Activated CD8-positive, alpha-beta memory T cell treated with anti-CD3 and anti-CD28 coated beads, Interleukin-2, amount 50 U/mL, for 24 hours (primary cell): ENCODE data around the gene MYO5A.
"Not testable (repeated sequence)": the region's sequence is repeated elsewhere in the genome, so short reads cannot be mapped to it uniquely, and the experiment has no call there.

Experiments
- DNase-seq: peaks from one replicate; pipeline ENCODE4 v3.0.0-alpha.2; 2020; ENCODE audit errors: extremely low read depth

Gene MYO5A

DNA sequence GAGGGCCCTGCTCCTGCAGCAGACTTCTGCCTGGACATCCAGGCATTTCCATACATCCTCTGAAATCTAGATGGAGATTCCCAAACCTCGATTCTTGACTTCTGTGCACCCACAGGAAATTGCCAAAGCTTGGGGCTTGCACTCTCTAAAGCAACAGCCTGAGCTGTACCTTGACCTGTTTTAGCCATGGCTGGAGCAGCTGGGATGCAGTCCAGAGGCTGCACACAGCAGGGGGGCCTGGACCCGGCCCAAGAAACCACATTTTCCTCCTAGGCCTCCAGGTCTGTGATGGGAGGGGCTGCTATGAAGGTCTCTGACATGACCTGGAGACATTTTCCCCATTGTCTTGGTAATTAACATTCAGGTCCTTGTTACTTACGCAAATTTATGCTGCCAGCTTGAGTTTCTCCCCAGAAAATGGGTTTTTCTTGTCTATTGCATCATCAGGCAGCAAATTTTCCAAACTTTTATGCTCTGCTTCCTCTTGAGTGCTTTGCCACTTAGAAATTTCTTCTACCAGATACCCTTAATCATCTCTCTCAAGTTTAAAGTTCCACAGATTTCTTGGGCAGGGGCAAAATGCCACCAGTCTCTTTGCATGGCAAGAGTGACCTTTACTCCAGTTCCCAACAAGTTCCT is 11.8 kb upstream of the MYO5A start:
- no peak for DNase-seq

GRCh38 chr15:52537459-52537858 is 8.8 kb upstream of the MYO5A start:
- DNase-seq = no peak

DNA sequence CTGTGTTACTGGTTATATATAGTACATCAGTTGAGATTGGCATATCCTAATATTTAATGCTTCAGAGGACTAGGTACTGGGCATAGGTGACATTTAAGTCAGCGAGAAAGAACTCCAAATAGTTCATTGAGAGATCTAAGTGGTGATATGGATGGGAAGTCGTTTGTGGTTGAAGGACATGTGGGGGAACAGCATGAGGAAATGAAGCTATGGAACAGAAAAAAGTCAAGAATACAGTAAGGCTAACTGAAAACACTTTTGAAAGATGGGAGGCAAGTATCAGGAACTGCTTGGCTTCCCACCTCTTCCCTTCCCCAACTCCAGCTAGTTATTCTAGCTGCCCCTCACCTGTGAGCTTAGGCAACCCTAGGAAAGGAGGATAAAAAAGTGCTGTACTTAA is 3.7 kb upstream of the MYO5A start:
- DNase-seq = no peak

GRCh38 chr15:52529940-52530339 is 1.3 kb upstream of the MYO5A start:
- DNase-seq = no peak

DNA sequence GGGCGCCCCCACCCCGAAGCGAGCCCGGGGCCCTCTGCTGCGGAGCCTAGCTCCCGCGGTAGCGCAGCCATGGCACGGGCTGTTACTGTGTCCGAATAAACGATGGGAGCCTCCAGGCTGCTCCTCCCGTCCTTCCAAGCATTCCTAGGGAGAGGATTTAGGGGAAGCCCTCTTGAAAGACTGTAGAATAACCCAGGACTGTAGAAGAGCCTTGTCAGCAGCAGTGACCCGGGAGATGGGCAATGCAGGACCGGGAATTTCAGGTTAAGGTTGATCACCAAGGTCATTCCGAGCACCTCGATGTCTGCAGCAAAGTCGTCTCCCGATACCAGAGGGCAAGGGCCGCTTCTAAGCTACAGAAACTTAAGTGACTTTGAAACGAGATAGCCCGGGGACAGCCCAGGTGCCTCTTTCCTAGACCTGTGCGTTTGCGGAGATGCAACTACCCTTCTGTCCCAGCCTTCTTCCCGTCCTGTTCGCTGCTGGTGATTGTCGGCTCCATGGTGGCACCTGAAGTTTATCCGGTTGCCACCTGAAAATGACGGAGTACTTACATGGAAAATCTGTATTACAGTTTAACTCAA is 753 bp upstream of the MYO5A start:
- peak; percentile 7 for DNase-seq

DNA sequence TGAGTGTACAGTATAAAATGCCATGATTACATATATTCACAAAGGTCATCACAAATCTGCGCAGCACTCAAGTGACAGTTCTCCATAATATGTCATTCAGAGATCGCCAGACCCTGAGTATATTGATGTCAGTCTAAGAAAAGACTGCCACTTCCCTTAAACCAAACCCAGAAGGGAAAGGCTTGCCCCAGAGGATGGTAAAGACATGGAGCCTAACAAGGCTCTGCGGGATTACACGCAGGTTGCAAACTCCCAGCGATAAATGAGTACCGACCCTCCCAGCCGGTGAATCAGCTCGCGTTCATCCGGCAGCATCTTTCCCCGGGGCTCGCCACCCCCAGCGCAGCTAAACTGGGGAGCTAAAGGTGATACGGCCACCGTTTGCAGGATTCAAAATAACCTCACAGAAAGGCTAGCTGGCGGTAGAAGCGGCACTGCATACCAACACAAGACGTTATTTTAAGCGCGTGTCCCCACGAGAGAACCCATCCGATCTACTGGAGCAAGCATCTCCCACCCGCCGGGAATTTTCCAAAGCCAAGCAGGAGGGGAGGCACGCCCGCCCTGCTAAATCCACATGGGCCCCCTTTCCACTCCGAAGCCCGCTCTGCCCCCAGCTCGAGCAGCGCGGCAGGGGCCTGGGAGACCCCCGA is 643 bp downstream of the MYO5A start:
- DNase-seq = no peak

- no peak for DNase-seq
Measured at GRCh38 chr15:52527196-52527910, 1.3 kb downstream of the MYO5A start.

DNA sequence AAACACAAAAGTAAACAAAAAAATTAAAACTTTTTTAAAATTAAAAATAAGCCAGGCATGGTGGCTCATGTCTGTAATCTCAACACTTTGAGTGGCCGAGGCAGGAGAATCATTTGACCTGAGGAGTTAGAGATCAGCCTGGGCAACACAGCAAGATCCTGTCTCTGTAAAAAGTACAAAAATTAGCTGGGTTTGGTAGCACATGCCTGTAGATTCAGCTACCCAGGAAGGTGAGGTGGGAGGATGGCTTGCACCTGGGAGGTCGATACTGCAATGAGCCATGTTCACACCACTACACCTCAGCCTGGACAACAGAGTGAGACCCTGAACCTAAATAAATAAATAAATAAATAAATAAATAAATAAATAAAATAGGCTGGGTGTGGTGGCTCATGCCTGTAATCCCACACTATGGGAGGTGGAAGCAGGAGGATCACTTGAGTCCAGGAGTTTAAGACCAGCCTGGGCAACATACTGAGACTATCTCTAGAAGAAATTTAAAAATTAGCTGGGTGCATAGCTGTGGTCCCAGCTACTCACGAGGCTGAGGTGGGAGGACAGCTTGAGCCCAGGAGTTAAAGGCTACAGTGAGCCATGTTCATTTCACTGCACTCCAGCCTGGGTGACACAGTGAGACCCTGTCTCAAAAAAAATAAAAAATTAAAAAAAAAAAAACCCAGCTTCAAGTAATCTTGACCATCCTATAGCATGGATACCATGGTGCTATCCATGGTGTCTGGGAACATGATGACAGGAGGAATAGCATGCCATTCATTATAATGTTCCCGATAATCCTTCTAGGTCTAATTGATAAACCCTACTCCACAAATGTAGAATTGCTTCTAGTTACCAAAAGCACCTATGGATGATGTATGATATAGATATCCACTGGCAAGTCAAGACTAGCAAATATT is 4.2 kb downstream of the MYO5A start:
- no peak for DNase-seq

DNA sequence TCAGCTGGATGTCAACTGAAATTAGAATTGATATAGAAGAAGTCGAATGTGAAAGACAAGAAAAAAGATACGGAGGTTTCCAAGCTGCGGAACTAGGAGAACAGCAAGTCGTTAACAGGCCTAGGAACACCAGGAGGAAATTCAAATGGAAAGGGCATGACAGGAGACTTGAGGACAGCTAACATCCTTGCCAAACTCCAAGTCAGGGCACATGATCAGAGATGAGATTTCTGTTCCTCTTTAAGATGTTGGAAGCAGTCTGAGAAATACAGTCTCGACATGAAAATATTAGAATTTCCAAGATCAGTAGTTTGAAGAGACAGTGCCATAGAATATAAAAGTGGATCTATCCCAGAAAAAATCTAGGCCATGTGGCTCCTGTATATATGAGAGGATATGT is 5.0 kb downstream of the MYO5A start:
- DNase-seq = no peak

DNA sequence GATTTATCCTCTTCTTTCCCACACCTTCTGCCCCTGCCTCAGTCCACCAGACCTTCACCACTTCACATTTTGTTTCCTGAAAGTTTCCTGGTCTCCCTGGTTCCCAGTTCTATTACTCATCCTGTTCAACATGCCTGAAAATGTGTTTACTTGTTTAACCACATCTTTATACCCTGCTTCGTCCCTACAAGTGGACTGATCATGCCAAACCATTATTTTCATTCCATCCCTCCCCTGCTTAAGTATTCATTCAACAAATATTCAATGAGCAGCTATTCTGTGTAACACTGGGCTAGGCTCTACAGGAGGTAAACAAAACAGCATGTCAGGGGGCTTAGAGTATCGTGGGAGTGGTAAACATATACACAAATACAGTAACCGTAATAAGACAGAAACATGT is 5.5 kb downstream of the MYO5A start:
- no peak for DNase-seq

DNA sequence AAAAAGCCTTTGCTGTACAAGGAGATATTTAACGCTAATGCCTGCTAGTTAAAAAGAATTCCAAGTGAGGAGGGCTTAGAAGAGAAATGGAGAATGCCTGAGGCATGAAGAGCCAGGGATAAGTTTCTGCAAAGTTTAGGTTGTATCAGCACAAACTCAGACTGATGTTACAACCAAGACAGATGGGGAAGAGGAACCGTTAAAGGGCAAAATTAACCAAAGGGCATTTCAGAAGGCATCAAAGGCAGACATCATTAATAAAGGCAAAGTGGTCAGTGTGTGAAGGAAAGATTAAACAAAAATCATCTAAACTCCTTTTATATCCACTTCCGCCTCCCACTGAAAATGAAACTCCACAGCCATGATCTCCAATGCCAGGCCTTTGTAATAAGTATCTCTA is 7.0 kb downstream of the MYO5A start:
- DNase-seq = no peak

DNA sequence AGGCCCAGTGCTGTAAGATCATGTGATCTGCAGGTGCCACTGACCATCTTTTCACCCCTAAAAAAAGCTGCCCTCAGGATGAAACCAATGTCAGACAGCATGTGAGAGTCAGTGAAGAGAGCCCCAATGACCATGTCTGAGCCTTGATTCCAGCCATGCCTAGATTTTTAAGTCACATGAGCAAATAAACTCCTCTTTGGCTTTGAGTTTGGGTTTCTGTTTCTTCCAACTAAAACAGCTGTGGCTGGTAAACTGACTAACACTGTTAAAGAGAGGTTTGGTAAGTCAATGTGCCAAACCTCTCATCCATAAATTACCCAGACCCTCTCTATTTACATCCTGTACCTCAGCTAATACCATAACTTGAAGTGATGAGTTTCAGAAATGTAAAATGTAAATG is 8.3 kb downstream of the MYO5A start:
- DNase-seq = no peak

DNA sequence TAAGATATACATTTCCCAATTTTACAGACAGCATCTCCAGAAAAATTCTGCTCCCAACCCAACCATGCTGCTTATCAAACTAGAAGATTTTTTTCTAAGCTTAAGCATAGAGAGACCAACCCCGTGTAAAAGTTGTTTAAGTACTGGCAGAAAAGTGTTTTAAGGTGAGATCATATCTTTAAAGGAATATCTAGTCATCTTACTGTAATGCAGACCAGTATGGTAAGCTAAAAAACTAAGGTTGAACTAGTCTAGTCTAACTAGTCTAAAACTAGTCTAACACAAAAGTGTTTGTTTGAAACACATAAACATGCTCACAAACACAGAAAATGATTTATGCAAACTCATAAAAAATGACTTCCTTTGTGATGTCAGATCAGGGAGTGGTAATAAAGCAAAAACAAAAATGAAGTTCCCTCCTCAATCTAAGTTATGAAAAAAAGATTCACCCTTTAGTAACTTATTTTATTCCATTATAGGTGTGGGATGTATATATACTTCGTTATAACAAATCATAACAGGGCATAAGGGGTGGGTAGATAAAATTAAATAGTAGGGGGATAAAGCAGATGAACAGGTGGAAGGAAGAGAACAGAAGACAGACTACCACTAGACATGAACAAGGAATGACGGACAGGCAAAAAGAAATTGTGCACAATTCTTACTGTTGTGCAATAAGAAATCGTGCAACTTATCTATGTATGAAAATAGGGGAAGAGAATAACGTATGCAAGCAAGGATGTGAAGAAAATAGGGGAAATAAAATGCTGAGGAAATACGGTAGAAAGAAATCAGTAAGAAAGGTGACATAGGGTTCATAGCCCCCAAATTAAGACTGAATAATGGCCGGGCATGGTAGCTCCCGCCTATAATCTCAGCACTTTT is 10.0 kb downstream of the MYO5A start:
- no peak for DNase-seq

DNA sequence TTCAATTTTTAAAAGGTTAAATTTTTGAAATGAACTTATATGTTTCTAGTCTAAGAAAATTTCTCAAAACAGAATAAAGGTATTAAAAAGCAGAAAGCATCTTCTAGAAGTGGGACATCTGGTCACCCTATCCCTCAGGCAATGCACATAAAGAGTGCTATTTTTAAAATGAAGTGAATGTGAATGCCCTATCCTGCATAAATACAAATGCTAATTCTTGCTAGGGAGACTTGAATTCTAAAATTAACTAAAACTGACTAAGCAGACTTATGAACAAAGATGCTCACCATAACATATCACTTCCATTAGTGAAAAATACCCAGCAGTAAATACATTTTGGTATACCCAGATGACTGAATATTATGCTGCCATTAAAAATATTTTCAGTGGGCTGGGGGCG is 11.7 kb downstream of the MYO5A start:
- no peak for DNase-seq

DNA sequence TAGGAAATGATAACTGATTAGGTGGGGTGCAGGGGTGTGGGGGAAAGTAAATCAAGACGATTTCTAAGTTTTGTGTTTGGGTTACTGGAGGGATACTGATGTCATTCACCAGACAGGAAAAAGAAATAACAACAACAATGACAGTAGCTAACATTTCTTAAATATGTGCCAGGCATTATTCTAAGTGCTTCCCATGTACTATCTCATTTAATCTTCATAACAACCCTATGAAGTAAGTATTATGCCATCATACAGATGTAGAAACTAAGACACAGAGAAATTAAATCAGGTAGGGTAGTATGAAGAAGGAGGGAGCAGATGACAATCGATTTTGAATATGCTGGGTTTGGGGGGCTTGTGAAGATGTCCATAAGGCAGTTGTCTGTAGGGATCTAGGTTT is 13.3 kb downstream of the MYO5A start:
- no peak for DNase-seq

- no peak for DNase-seq
Measured at GRCh38 chr15:52514482-52514881, 14.2 kb downstream of the MYO5A start.

DNA sequence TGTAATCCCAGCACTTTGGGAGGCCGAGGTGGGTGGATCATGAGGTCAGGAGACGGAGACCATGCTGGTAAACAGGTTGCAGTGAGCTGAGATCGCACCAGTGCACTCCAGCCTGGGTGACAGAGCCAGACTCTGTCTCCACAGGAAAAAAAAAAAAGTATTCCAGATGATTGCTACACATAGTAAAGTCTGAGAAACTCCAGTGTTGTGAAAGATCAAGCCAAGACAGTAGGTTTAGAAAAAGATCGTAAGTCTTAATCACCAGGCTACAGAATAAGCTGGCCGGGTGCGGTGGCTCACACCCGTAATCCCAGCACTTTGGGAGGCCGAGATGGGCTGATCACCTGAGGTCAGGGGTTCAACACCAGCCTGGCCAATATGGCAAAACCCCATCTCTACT is 15.8 kb downstream of the MYO5A start:
- DNase-seq = not testable (repeated sequence)

GRCh38 chr15:52511084-52511483 is 17.6 kb downstream of the MYO5A start:
- DNase-seq = no peak

- DNase-seq = no peak
Measured at GRCh38 chr15:52509500-52510245, 19.0 kb downstream of the MYO5A start.

DNA sequence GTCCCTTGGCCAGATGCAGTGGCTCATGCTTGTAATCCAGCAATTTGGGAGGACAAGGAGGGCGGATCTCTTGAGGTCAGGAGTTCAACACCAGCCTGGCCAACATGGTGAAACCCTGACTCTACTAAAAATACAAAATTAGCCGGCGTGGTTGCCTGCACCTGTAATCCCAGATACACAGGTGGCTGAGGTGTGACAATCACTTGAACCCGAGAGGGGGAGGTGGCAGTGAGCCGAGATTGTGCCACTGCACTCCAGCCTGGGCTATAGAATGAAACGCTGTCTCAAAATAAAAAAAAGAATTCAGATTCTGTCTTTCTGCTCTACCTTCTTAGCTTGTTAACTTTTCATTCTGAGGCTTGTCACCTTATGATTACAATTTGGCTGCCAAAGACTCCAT is 22.1 kb downstream of the MYO5A start:
- no peak for DNase-seq
